ENCODE results near the gene SLC1A3.
A peak's percentile ranks its signal among the peaks of the same experiment; 100 is the strongest.

Gene SLC1A3

DNA sequence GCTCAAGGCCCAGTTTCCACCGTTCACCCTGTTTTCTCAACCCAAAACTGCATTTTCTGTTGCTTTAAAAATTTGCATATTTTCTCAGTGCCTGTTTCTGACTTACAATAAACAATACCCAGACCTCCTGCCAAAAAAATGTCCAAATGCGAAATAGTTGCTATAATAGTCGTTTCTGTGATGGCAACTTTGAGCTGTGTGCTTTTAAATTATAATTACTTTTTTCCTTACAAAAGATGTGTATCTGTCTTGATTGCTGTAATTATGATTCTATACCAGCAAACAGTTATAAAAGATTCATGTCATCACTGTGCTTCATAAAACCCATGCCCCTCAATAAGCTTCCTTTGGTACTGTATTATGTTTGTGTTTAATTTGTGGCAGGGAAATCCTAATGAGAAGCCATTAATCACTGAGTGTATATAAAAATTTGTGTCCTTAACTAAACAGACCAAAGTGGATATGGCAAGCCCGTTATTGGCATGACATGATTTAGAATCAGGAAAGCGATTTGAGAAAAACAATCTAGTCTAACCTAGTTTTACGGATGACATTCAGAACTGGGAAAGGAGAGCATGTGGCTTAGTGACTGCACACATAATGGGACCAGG, 5.4 kb upstream of the SLC1A3 start:
- no peak for DNase-seq

DNA sequence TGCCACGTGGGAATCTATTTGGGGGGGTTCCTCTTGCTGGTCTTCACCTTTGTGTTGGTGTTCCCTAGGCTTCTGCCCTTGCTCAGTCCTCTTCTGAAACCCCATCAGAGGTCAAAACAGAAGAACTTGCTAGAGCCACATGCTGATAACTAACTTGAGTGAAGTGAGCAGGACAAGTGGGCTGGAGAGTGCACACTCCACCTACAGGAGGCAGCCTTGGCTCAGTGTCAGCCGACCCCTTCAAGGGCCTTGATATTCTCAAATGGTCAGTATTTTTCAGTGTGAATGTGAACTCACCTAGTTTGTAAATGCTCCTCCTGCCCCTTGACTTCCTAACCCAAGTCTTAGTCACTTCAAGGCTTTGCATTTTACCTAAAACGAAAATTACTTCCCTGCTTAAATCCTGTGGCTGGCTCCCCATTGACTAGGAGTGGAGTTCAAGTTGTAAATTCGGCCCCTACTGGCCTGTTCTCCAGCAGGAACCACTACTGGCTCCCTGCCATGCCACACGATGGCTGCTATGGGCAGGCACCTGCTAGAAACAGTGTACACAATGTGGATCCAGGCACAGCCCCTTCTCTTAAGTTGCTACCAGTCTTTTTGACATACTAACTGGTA, 3.6 kb upstream of the SLC1A3 start:
- DNase-seq: no peak

DNA sequence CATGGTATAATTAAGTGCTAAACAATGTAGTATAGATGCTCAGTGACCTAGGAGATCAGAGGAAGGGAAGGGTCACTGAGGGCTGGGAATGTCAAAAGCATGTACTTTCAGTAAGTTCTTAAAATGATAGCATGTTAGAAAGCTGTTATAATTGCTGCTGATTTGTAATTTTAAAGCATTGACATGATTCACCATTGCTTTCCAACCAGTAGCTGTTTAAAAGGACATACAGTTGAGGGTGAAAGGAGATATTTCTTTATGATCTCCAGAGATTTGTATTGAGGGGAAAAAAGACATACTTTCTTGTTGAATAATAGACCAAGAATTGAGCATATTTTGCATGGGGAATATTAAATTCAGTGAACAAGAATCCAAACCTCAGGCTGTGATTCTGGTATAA, 1.2 kb upstream of the SLC1A3 start:
- no peak for DNase-seq

DNA sequence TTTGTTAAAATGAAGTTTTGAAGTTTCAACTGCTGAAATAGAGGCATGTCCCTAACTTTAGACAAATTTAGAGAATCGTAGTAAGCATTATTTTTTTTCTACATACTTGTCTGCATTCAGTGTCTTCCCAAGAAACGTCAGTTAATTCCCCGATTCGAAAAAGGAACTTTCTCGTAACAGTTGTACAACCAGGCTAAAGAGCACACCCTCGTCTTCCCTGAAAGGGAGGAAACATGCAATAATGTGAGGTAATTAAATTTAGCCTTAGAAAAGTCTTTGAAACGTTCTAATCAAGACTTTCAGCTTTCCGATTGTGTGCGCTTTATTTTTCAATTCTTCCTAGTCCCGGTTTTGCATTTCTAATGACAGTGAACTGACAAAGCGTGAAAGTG, 374 bp upstream of the SLC1A3 start:
- no peak for DNase-seq

DNA sequence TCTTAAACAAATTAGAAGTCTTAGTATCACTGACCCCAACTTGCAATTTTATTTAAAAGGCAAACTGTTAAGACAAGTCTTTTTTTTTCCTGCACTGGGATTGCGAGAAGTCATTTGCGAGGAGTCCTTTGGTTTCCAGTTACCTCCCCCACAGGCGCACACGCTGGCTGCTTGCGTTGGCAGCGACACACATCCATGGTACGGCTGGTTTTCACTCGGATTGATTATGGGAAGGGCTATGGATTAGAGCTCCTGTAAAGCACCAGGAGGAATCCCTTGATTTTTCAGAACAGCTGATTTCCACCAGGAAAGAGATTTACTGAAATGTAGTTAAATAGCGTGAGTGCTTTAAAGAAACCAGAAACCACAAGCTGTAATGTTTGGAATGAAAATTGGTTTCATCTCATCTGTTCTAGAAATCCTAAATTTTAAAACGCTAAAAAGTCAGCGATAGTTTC, 737 bp downstream of the SLC1A3 start:
- peak; percentile 35 for DNase-seq

DNA sequence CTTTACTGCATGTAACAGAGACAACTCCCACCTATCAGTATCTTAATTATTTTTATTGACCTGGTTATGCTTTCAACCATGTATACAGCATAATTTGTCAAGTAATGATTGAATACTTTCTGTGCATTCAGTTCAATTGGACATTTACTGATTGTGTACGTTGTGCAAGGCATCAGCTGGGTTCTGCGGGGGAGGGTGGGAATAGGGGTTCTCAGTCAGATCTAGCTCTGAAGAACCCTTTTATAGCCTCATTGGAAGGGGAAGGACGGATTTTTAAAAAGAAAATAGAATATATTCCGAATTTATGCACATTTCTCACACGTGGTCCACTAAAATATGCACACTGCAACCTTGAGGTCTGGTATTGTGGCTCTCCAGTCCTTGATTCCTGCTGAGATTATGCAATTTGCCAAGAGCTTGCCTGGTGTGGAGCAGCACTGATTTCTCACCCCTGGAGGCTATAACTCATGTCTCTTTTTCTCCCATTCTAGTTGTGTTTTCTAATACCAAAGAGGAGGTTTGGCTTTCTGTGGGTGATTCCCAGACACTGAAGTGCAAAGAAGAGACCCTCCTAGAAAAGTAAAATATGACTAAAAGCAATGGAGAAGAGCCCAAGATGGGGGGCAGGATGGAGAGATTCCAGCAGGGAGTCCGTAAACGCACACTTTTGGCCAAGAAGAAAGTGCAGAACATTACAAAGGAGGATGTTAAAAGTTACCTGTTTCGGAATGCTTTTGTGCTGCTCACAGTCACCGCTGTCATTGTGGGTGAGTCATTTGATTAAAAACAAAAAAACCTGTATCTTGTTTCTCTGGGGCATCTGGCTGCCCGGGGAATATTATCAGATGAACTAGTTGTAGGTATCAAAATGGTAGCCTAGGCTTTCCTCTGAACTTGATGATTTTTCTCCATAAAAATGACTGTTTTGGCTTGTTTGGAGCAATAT, 1.7 kb downstream of the SLC1A3 start:
- DNase-seq: no peak

DNA sequence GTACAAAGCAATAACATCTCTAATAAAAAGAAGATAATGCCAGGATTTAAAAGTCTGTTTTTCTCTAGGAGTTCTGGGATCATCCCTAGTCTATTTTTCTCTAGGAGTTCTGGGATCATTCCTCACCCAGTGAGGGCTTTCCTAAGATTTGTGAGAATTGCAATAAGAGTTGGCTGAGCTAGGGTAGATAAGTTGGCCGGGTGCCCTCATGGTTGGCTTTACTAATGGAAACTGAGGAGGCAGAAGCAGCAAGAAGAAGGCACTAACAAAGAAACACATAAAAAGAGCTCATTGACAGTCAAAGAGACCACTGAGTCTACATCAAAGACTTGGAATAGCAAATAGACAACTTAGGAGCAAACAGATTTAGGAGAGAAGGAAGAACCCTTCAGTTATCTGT, 4.2 kb downstream of the SLC1A3 start:
- no peak for DNase-seq

DNA sequence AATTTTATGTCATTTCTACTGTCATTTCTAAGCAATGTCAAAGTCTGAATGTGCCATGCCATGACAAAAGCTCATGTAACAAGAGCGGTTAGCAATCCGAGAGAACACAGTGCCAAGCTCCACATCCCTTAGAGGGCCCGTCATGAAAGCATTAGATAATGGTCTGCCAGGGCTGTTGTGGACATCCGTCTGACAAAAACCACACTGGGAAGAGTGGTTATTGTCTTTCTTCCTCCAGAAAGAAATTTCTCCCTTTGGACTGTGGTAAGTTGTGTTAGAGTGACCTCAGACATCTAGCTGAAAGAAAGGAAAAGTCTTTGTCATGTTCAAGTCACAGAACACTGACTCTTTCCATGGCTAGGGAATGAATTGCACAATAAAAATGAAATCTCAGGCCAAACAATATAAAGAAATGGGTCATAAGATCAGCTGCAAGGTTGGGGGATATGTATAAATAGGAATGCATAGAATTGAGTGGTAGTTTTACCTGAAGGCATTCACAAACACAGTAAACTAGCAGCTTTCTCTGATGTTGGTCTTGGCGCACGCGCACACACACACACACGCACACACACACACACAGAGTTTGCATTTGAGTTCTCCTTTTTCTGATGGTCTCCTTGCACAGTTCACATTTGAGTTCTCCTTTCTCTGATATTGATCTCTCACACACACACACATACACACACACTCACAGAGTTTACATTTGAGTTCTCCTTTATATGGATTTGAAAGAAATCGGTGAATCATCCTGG, 5.3 kb downstream of the SLC1A3 start:
- no peak for DNase-seq

DNA sequence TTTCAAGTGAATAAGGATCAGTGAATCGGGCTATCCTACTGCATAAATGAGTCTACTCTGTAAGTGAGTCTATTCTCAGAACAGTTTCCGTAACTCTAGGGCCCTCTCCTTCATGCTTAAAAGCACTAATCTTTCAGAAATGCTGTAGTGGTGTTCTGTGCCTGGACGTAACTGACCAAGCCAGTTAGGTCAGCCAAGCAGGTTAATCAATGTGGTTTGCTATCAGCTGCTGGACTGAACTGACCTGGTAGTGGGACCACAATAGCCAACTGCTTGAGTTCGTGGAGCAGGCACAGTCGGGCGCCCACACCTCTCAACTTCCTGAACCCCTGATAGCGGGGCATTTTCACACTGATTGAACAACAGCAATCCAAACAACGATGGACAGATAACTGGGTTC, 6.8 kb downstream of the SLC1A3 start:
- DNase-seq: no peak

DNA sequence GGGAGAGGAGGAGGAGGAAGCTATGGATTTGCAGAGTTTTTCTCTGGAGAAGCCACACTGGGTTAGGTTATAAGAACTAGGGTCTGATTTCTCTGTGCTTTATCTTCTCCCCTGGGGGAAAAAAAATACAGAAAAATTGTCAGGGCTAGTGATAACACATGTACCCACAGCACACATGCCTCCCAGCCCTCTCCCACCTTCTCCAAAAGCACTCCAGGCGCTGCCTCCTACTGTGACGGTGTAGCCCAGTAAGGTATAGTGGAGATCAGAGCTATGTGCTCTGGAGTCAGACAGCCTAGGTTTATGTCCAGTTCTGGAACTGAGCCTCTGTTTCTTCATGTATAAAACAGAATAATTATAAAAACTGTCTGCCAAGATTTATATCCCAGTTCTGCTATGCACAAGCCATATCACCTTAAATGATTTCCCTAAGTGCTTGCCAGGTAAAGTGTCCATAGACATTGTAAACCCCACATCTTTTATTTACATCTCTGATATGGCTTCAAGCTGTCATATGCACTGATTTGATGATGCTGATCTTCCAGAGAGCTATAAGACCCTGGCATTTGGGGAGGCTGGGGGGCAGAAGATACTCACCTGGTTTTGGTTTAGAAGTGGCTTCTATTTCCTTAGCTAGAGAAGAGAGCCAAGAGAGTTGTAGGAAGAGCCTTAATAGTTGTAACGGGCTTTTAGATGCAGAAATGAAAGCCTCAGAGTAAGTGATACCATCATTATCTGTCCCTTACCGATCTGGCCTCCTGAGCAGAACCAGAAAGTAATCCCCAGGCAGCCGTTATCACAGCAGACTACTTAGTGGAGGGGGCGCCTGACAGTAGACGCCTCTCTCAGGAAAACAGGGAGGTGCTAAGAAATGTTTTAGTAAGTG, 7.6 kb downstream of the SLC1A3 start:
- no peak for DNase-seq

DNA sequence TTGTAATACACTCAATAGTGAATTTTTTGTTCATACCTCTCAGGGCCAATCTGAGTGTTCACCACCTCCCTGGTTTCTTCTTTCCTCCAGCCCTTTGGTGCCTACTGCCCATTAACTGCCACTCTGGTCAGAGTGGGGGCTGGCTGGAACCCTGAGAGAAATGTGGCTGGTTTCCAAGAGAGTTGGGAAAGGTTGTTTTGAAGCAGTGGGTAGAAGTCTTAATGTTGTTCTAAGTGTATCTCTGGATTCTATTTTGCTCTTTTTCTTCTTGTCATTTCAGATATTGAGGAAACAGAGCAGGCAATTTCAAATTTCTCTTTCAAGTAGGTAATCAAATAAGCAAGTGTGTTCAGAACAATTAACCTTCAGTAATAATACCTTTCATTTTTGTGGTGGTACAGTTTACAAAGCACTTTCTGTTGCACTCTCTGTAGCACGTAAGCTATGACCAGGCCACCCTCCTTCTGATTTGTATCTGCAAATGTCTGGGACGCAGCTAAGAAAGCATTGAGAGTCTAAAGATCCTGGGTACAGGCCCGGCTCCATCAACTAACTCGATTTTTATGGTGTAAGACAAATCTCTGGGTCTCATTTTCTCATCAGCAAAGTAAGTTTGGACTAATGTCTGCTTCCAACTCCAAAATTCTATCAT, 8.4 kb downstream of the SLC1A3 start:
- DNase-seq: no peak

DNA sequence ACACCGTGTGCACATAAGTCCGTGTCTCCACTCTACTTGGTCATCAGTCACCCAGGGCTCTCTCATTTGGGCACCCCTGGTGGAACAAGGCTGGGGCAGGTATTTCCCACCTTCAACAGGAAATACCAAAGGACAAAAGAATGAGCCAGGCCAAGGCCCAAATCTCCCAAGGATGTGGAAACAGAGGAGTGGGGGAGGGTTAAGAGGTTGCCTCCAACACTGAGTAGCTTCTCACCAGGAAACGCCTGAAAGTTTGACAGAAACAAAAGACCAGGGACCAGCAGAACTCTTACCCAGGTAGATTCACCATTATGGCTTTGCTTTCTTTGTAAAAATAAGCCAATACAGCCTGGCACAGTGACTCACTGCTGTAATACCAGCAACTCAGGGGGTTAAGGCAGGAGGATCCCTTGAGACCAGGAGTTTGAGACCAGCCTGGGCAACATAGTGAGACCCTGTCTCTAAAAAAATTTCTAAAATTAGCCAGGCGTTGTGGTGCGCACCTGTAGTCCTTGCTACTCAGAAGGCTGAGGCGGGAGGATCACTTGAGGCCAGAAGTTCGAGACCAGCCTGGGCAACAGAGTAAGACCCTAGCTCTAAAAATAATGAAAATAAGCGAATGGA, 12.7 kb downstream of the SLC1A3 start:
- DNase-seq: no peak

DNA sequence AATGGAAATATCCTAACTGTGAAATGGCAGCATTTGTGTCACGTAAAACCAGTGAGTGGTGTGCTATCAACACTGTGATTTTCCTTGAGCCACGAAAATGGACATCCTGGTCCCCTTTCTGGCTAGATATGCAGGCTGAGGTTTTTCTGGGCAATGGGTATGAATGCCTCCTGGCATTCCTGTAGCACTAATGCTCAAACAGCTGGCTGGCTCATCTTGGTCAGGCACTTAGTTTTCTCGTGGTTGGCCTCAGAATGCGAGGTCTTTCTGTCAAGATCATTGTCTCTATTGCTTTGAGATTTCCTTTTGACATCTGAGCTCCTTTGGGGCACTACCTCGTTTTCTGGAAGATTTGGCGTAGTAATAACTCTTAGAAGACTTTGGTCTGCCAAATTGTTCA, 15.6 kb downstream of the SLC1A3 start:
- DNase-seq: no peak

DNA sequence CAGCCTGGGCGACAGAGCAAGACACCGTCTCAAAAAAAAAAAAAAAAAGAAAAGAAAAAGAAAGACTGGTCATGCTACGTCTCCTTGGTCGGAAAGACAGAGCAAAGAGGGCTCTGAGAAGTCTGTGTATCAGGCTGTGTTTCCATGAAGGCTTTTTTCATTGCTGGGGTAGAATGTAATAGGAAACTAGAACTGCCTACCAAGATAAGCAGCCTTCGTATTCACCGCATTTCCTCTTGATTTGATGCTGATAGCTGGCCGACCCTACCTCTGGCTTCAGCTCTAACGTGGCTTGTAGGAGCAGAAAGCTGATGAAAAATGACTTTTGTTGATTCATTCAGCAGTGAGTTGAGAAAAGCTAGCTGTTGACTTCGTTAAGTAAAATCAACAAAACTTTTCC, 17.4 kb downstream of the SLC1A3 start:
- no peak for DNase-seq

DNA sequence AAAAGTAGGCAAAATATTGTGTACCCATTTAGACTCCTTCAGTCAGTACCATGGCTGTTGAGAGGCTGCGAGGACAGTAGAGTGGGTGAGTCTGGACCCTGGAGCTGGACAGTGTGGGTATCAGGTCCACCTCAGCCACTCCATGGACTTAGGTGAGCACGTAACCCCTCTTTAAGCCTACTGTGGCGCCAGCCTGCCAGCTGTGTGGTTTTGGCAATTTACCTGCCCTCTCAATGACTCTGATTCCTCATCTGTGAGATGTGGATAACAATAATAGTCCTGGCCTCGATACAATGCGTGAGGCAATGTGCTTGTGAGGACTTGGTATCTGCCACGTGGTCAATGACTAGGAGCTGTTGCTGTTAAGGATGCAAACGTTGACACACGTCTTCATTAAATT, 17.9 kb downstream of the SLC1A3 start:
- no peak for DNase-seq

DNA sequence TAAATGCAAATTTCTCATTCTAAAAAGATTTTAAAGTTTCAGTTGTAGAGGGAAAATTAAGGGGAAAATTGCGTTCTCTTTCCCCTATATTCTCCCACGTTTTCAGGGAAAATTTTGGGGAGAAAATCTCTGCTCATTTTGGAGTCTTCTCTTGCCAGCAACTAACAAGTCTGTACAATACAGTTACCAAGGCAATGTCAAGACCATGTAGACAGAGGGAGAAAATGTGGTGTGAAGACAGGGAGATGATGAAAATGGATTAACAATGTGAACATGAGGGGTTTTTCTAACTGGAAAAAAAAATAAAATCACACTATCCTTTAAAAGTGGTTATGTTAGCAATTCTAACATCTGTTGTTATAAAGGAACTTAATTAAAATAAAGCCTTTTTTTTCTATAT, 22.3 kb downstream of the SLC1A3 start:
- no peak for DNase-seq

DNA sequence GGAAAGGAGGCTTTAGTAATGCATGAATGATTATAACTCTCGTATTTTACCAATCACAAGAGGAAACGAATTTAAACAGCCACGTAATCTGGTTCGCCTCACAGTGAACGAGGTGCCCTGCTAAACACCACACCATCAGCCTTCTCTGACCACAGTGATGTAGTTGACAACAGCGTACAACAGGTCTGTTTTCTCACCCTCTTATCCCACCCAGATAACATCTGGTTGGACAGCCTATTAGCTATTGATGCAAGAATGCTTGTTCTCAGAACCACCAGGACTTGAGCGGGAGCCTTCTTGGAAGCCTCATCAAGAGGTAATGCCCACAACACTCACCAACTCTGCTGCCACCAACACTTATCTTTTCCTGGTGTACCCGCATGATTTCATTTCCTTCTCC, 23.3 kb downstream of the SLC1A3 start:
- DNase-seq: no peak

DNA sequence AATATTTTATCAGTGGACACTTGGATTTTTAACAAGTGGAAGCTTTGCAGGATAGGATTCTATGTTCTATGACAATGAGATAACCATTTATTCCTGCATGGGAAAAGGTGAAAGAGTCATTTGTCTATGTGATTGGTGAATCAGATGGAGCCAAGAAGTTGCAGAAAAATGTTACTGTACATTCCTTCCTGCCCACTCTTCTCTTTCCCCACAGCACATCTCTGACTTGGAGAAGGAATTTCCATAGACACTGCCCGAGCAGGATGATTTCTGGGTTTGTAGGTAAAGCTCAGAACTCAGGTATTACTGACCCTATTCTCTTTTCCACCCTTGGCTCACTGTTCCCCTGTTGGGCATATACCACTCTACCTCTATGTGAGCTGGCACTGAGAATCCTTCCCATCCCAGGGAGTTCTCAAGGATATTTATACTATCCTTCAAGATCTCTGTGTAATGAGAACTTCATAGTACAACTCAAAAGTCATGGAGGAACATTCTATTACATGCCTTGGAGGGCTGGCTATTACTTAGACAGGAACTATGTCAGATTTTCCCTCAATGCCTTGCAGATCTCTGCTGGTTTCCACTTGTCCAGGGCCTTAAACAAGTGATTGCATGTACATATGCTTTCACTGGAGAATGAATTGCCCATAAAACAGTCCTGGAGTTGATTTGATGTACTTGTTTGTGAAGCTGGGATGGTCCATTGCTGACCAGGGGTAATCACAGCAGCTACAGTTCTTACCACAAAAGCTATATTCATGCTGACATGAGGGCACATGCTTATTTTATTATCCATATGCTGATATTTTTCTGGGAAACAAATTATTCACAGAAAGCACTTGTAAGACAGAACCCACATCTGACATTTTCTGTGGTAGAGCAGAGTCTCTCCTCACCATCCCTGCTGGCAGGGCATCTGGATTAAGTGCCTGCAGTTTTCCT, 24.1 kb downstream of the SLC1A3 start:
- no peak for DNase-seq

DNA sequence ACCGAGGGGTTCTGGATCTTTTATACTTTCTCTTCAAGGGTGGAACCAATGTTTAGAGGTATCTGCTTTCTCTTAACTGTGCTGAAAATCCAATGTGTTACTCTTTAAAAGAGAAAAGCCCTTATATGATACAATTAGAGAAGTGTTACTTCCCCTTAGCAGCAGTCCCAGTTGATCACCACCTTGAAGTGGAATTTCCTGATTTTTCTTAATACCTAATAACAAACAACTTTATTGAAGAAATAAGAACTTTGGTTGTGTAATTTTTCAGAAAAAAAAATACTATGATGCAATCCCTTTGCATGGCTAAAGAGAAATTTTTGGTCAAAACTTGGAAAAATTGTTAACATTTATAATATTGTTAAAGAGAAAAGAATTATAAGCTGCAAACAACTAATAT, 24.7 kb downstream of the SLC1A3 start:
- DNase-seq: no peak
